SK-N-SH treated with all-trans-retinoic acid at 6 μM for 48 hours (cell line): ENCODE data around the gene MTA3.
"Not testable (repeated sequence)": the region's sequence is repeated elsewhere in the genome, so short reads cannot be mapped to it uniquely, and the experiment has no call there.

Source experiments
- ATAC-seq: fragments of 200-7000 bp; cut with Tn5 transposase; 3 replicates; pipeline ENCODE4 v1.9.1; 2020; ENCODE audit warnings: mild to moderate bottlenecking, moderate library complexity
- ARNTL ChIP-seq: fragments of 450-650 bp; formaldehyde crosslinking; IDR thresholded peaks from 2 replicates; pipeline ENCODE4 v1.5.0; 2020; ENCODE audit warnings: low read depth, mild to moderate bottlenecking, moderate library complexity, borderline replicate concordance
- BACH2 ChIP-seq: fragments of 250-450 bp; sonication (Bioruptor Pico); IDR thresholded peaks from 2 replicates; pipeline ENCODE4 v1.9.0; 2021; ENCODE audit warnings: mild to moderate bottlenecking, borderline replicate concordance
- CSDC2 ChIP-seq: fragments of 250-450 bp; sonication (Bioruptor Pico); IDR thresholded peaks from 2 replicates; pipeline ENCODE4 v1.5.0; 2020; ENCODE audit warnings: mild to moderate bottlenecking, moderate library complexity
- ESRRG ChIP-seq: fragments of 250-450 bp; sonication (Bioruptor Pico); IDR thresholded peaks from 2 replicates; pipeline ENCODE4 v1.6.1; 2021; ENCODE audit warnings: mild to moderate bottlenecking
- GLIS3 ChIP-seq: fragments of 250-450 bp; sonication (Bioruptor Pico); IDR thresholded peaks from 2 replicates; pipeline ENCODE4 v1.5.0; 2020; ENCODE audit warnings: mild to moderate bottlenecking, moderate library complexity
- ISL1 ChIP-seq: fragments of 250-450 bp; sonication (Bioruptor Pico); IDR thresholded peaks from 2 replicates; pipeline ENCODE4 v2.1.2; 2022; ENCODE audit warnings: mild to moderate bottlenecking, moderate library complexity
- OSR1 ChIP-seq: fragments of 250-450 bp; sonication (Bioruptor Pico); IDR thresholded peaks from 2 replicates; pipeline ENCODE4 v1.8.0; 2022; ENCODE audit warnings: moderate library complexity, mild to moderate bottlenecking, inconsistent platforms
- PPARA ChIP-seq: fragments of 250-450 bp; sonication (Bioruptor Pico); IDR thresholded peaks from 2 replicates; pipeline ENCODE4 v1.5.0; 2020; ENCODE audit warnings: mild to moderate bottlenecking, borderline replicate concordance
- RARB ChIP-seq: fragments of 250-450 bp; sonication (Bioruptor Pico); IDR thresholded peaks from 2 replicates; pipeline ENCODE4 v1.8.0; 2021; ENCODE audit warnings: mild to moderate bottlenecking, moderate library complexity
- SNAI2 ChIP-seq: fragments of 250-450 bp; sonication (Bioruptor Pico); IDR thresholded peaks from 2 replicates; pipeline ENCODE4 v1.5.0; 2020; ENCODE audit warnings: mild to moderate bottlenecking, moderate library complexity
- TCF4 ChIP-seq: fragments of 250-450 bp; sonication (Bioruptor Pico); IDR thresholded peaks from 2 replicates; pipeline ENCODE4 v1.8.0; 2021; ENCODE audit warnings: mild to moderate bottlenecking, moderate library complexity, borderline replicate concordance
- TOX ChIP-seq: fragments of 250-450 bp; sonication (Bioruptor Pico); IDR thresholded peaks from 2 replicates; pipeline ENCODE4 v1.8.0; 2021; ENCODE audit warnings: mild to moderate bottlenecking, moderate library complexity, borderline replicate concordance
- TSHZ2 ChIP-seq: fragments of 250-450 bp; sonication (Bioruptor Pico); IDR thresholded peaks from 2 replicates; pipeline ENCODE4 v1.5.0; 2020; ENCODE audit warnings: mild to moderate bottlenecking, moderate library complexity
- ZC3H10 ChIP-seq: fragments of 250-450 bp; sonication (Bioruptor Pico); IDR thresholded peaks from 2 replicates; pipeline ENCODE4 v1.5.1; 2021; ENCODE audit warnings: mild to moderate bottlenecking, moderate library complexity
- ZFP3 ChIP-seq: fragments of 250-450 bp; sonication (Bioruptor Pico); IDR thresholded peaks from 2 replicates; pipeline ENCODE4 v1.5.0; 2020; ENCODE audit warnings: mild to moderate bottlenecking, moderate library complexity
- ZNF565 ChIP-seq: fragments of 450-650 bp; formaldehyde crosslinking; conservative IDR thresholded peaks from 2 replicates; pipeline ENCODE4 v1.5.0; 2020; ENCODE audit warnings: low read depth, mild to moderate bottlenecking, moderate library complexity
- TF ChIP-seq, protein P1 (sequence below): fragments of 250-450 bp; sonication (Bioruptor Pico); IDR thresholded peaks from 2 replicates; pipeline ENCODE4 v1.8.0; 2021; ENCODE audit warnings: low read depth, mild to moderate bottlenecking, moderate library complexity, borderline replicate concordance
- TF ChIP-seq, protein P2 (sequence below): fragments of 250-450 bp; sonication (Bioruptor Pico); IDR thresholded peaks from 2 replicates; pipeline ENCODE4 v1.5.1; 2020; ENCODE audit warnings: low read depth, mild to moderate bottlenecking, moderate library complexity
- TF ChIP-seq, protein P3 (sequence below): fragments of 250-450 bp; sonication (Bioruptor Pico); IDR thresholded peaks from 2 replicates; pipeline ENCODE4 v1.8.0; 2020; ENCODE audit warnings: mild to moderate bottlenecking, moderate library complexity, borderline replicate concordance

MTA3 gene

DNA sequence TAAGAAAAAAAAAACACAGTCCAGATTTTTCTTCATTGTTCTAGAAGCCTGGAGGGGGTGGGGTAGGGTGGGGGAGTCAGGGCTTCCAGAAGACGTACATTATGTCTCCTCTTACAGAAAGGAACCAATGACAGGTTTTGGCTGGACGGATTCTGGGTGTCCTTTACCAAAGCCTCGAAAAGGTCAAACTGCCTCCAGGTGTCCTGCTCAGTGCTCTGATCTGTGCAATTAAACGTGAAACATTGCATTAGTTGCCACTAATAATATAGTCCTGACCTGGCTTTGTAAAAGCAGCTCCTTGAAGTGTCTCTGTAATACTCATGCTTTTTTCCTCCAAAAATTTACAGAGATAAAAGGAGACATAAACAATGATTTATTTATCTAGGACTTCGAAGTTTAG, 11.1 kb upstream of the MTA3 start:
- ATAC-seq, result no peak
- TF ChIP-seq RARB (no peak), PPARA (CRISPR knock-in tag) (no peak), GLIS3 (CRISPR knock-in tag) (no peak), BACH2 (CRISPR knock-in tag) (no peak), ZC3H10 (CRISPR knock-in tag) (no peak), TSHZ2 (no peak), ZNF565 (CRISPR knock-in tag) (no peak), ZFP3 (CRISPR knock-in tag) (no peak), ARNTL (no peak), ESRRG (CRISPR knock-in tag) (no peak), CSDC2 (CRISPR knock-in tag) (no peak), SNAI2 (no peak), TCF4 (CRISPR knock-in tag) (no peak), OSR1 (no peak)
- TF ChIP-seq, protein P1, sequence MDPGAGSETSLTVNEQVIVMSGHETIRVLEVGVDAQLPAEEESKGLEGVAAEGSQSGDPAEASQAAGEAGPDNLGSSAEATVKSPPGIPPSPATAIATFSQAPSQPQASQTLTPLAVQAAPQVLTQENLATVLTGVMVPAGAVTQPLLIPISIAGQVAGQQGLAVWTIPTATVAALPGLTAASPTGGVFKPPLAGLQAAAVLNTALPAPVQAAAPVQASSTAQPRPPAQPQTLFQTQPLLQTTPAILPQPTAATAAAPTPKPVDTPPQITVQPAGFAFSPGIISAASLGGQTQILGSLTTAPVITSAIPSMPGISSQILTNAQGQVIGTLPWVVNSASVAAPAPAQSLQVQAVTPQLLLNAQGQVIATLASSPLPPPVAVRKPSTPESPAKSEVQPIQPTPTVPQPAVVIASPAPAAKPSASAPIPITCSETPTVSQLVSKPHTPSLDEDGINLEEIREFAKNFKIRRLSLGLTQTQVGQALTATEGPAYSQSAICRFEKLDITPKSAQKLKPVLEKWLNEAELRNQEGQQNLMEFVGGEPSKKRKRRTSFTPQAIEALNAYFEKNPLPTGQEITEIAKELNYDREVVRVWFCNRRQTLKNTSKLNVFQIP (CRISPR knock-in tag), result no peak
- TF ChIP-seq, protein P2, sequence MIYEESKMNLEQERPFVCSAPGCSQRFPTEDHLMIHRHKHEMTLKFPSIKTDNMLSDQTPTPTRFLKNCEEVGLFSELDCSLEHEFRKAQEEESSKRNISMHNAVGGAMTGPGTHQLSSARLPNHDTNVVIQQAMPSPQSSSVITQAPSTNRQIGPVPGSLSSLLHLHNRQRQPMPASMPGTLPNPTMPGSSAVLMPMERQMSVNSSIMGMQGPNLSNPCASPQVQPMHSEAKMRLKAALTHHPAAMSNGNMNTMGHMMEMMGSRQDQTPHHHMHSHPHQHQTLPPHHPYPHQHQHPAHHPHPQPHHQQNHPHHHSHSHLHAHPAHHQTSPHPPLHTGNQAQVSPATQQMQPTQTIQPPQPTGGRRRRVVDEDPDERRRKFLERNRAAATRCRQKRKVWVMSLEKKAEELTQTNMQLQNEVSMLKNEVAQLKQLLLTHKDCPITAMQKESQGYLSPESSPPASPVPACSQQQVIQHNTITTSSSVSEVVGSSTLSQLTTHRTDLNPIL (CRISPR knock-in tag), result no peak
- TF ChIP-seq, protein P3, sequence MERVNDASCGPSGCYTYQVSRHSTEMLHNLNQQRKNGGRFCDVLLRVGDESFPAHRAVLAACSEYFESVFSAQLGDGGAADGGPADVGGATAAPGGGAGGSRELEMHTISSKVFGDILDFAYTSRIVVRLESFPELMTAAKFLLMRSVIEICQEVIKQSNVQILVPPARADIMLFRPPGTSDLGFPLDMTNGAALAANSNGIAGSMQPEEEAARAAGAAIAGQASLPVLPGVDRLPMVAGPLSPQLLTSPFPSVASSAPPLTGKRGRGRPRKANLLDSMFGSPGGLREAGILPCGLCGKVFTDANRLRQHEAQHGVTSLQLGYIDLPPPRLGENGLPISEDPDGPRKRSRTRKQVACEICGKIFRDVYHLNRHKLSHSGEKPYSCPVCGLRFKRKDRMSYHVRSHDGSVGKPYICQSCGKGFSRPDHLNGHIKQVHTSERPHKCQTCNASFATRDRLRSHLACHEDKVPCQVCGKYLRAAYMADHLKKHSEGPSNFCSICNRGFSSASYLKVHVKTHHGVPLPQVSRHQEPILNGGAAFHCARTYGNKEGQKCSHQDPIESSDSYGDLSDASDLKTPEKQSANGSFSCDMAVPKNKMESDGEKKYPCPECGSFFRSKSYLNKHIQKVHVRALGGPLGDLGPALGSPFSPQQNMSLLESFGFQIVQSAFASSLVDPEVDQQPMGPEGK (CRISPR knock-in tag), result no peak

- ATAC-seq, result no peak
Measured at GRCh38 chr2:42558827-42559226, 9.6 kb upstream of the MTA3 start.

GRCh38 chr2:42560133-42560532, 8.3 kb upstream of the MTA3 start:
- ATAC-seq, result not testable (repeated sequence)

More at GRCh38 chr2:42558827-42559226, 9.6 kb upstream of the MTA3 start:
- TF ChIP-seq, protein P2 (CRISPR knock-in tag), result no peak
- TF ChIP-seq TCF4 (CRISPR knock-in tag) (no peak), PPARA (CRISPR knock-in tag) (no peak)

GRCh38 chr2:42560899-42561298, 7.5 kb upstream of the MTA3 start:
- no peak for ATAC-seq
- TF ChIP-seq GLIS3 (CRISPR knock-in tag) (no peak), TCF4 (CRISPR knock-in tag) (no peak), RARB (no peak), CSDC2 (CRISPR knock-in tag) (no peak), TOX (CRISPR knock-in tag) (no peak), BACH2 (CRISPR knock-in tag) (no peak), ZFP3 (CRISPR knock-in tag) (no peak), ISL1 (CRISPR knock-in tag) (no peak), ARNTL (no peak), OSR1 (no peak)
- TF ChIP-seq, protein P3 (CRISPR knock-in tag), result no peak
- TF ChIP-seq, protein P2 (CRISPR knock-in tag), result no peak
